ENCODE data around the gene TEX19.

TEX19 gene

DNA sequence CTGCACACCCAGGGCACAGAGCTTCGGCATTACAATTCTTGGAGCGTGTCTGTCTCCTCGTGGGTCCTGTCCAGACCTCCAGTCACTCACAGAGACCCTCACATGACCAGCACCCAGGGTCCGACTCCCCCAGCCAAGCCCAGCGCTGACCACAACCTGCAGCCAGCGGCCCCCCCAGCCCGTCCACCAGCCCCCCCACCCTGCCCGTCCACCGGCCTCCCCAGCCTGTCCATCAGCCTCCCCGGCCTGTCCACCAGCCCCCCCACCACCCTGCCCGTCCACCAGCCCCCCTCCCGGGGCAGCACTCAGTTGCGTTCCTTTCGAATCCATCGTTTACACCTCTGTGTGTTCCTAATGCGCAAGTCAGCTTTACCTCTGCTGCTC lies 31.3 kb upstream of the TEX19 start (continued):
- no peak for TF ChIP-seq ZFP30 (CRISPR knock-in tag; IDR thresholded peaks at IDR 0.05)

DNA sequence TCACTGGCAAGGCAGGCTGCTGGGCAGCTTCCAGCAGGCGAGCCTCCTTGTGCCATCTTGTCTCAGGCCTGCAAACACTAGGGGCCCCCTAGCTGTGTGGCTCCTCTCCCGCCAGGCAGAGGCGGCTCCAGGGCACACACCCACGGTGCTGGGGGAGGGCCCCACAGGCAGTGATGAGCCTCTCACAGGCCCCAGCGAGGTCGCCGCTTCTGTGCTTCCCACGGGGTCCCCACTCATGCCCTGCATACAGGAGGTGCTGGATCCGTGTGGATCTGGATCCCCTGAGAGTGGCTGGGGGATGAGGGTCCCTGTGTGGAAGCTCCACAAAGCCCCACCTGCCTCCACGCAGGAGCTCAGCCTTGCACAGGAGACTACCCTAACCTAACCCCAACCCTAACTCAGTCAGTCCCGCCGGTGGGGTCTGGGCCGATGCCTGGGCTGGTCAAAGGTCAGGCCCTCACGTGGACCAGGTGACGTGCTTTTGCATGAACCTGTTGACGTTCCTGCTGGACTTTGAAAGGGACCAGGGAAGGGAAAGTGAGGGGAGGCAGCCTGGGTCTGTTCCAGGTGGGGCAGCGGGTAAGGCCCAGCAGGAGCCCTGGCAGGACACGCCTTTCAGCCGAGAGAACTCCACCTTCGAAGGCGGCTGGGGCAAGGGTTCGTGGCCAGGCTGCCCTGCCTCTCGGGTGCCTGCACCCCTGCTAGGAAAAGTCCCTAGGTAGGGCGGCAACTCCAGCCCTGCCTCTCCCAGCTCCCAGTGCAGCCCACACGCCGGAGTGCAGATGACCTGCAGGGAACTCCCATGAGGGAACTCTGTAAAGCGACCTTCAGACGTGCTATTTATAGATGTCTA lies 30.7 kb upstream of the TEX19 start:
- no peak for ATAC-seq

DNA sequence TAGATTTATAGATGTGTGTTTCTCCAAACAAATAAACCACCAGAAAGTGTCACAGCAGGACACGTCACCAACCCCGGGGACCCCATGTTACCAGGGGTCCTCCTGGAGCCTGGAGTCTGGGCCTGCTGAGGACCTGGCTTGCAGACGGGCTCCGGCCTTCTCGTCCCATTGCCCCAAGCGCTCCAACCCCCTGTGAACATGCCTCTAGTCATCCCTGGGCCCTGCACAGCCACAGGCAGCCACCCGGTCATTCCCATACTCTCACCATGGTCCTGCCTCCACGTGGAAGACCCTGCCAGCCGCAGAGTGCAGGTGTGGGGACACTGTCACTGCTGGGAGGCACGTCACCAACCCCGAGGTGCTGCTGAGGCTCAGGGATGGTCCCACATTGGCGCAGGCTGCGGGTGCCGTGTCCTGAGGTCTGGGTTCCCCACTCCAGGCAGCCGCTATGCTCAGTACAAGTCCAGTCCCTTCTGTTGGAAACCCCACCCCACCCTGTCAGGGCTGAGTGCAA lies 30.0 kb upstream of the TEX19 start:
- TF ChIP-seq, protein P1, sequence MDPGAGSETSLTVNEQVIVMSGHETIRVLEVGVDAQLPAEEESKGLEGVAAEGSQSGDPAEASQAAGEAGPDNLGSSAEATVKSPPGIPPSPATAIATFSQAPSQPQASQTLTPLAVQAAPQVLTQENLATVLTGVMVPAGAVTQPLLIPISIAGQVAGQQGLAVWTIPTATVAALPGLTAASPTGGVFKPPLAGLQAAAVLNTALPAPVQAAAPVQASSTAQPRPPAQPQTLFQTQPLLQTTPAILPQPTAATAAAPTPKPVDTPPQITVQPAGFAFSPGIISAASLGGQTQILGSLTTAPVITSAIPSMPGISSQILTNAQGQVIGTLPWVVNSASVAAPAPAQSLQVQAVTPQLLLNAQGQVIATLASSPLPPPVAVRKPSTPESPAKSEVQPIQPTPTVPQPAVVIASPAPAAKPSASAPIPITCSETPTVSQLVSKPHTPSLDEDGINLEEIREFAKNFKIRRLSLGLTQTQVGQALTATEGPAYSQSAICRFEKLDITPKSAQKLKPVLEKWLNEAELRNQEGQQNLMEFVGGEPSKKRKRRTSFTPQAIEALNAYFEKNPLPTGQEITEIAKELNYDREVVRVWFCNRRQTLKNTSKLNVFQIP (CRISPR knock-in tag; IDR thresholded peaks at IDR 0.05; ENCODE audit: borderline replicate concordance, low read depth), result no peak
- no peak for TF ChIP-seq ESRRG (CRISPR knock-in tag; IDR thresholded peaks at IDR 0.05)
- TF ChIP-seq, protein P2, sequence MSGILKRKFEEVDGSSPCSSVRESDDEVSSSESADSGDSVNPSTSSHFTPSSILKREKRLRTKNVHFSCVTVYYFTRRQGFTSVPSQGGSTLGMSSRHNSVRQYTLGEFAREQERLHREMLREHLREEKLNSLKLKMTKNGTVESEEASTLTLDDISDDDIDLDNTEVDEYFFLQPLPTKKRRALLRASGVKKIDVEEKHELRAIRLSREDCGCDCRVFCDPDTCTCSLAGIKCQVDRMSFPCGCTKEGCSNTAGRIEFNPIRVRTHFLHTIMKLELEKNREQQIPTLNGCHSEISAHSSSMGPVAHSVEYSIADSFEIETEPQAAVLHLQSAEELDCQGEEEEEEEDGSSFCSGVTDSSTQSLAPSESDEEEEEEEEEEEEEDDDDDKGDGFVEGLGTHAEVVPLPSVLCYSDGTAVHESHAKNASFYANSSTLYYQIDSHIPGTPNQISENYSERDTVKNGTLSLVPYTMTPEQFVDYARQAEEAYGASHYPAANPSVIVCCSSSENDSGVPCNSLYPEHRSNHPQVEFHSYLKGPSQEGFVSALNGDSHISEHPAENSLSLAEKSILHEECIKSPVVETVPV (CRISPR knock-in tag; IDR thresholded peaks at IDR 0.05), result no peak
- no peak for TF ChIP-seq GLIS3 (CRISPR knock-in tag; IDR thresholded peaks at IDR 0.05)
- no peak for ATAC-seq

More for the DNA sequence above, 30.7 kb upstream of the TEX19 start:
- TF ChIP-seq ZFP30 (CRISPR knock-in tag; IDR thresholded peaks at IDR 0.05), result no peak
- no peak for TF ChIP-seq SNAI2 (CRISPR knock-in tag; IDR thresholded peaks at IDR 0.05)
- no peak for TF ChIP-seq RARB (CRISPR knock-in tag; IDR thresholded peaks at IDR 0.05)
- TF ChIP-seq ZC3H10 (CRISPR knock-in tag; IDR thresholded peaks at IDR 0.05), result no peak
- TF ChIP-seq ZNF70 (CRISPR knock-in tag; IDR thresholded peaks at IDR 0.05), result no peak
- TF ChIP-seq PPARA (CRISPR knock-in tag; IDR thresholded peaks at IDR 0.05; ENCODE audit: borderline replicate concordance), result no peak
- no peak for TF ChIP-seq TOX (CRISPR knock-in tag; IDR thresholded peaks at IDR 0.05; ENCODE audit: borderline replicate concordance)
- TF ChIP-seq GLIS3 (CRISPR knock-in tag; IDR thresholded peaks at IDR 0.05), result no peak
- TF ChIP-seq OSR1 (CRISPR knock-in tag; IDR thresholded peaks at IDR 0.05), result no peak
- TF ChIP-seq ZNF8 (CRISPR knock-in tag; IDR thresholded peaks at IDR 0.05), result no peak
- TF ChIP-seq ESRRG (CRISPR knock-in tag; IDR thresholded peaks at IDR 0.05), result no peak

DNA sequence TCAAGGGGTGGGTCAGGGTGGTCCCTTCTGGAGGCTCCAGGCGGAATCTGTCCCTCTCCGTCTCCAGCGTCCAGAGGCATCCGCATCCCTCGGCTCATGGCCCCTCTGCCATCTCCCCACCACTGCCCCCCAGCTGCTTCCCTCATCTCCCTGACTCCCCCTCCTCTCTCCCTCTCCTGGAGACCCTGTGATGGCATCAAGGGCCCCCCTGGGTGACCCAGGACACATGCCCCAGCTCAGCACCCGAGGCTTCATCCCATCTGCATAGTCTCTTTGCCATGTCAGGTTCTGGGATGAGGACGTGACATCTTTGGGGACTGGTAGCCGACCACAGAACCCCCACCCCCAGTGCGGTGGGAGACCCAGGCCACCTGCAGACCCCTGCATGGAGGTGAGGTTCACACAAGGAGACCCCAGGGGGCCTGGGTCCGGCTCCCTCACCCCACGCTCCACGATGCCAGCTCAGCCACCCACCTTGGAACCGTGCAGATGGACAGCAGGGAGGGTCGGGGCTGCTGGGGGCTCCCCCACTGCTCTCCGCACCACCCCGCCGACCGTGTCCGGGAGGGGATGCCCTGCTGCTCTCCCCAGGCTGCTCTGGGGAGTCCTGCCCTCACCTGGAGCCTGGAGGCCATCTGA lies 29.2 kb upstream of the TEX19 start:
- no peak for TF ChIP-seq CSDC2 (CRISPR knock-in tag; IDR thresholded peaks at IDR 0.05)
- no peak for TF ChIP-seq ZFP3 (CRISPR knock-in tag; IDR thresholded peaks at IDR 0.05)
- TF ChIP-seq, protein P1 (CRISPR knock-in tag; IDR thresholded peaks at IDR 0.05; ENCODE audit: borderline replicate concordance, low read depth), result no peak
- no peak for TF ChIP-seq RARB (CRISPR knock-in tag; IDR thresholded peaks at IDR 0.05)
- TF ChIP-seq GLIS3 (CRISPR knock-in tag; IDR thresholded peaks at IDR 0.05), result no peak
- TF ChIP-seq OSR1 (CRISPR knock-in tag; IDR thresholded peaks at IDR 0.05), result no peak
- TF ChIP-seq, protein P3, sequence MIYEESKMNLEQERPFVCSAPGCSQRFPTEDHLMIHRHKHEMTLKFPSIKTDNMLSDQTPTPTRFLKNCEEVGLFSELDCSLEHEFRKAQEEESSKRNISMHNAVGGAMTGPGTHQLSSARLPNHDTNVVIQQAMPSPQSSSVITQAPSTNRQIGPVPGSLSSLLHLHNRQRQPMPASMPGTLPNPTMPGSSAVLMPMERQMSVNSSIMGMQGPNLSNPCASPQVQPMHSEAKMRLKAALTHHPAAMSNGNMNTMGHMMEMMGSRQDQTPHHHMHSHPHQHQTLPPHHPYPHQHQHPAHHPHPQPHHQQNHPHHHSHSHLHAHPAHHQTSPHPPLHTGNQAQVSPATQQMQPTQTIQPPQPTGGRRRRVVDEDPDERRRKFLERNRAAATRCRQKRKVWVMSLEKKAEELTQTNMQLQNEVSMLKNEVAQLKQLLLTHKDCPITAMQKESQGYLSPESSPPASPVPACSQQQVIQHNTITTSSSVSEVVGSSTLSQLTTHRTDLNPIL (CRISPR knock-in tag; IDR thresholded peaks at IDR 0.05; ENCODE audit: low read depth), result no peak
- TF ChIP-seq, protein P2 (CRISPR knock-in tag; IDR thresholded peaks at IDR 0.05), result no peak
- no peak for ATAC-seq

Measured in SK-N-SH treated with all-trans-retinoic acid at 6 μM for 48 hours (cell line).